ENCODE measurements around the gene RHOD. TPM values are rescaled to one million over a fixed set of nuclear protein-coding genes. Genes with fewer than 3 reads are reported as not detected.

RHOD gene
- total RNA-seq, 1 donor from 2014 or later = 16.7 TPM

- H3K27ac ChIP-seq = no peak overlapping the region
- TF ChIP-seq CTCF (IDR thresholded peaks at IDR 0.05) = no peak
- no peaks in the 10 kb centered on the region for H3K9me3 ChIP-seq
- ATAC-seq (no peak), DNase-seq (no peak)
- intact Hi-C loops (cut with DNase I) = no loop called here
- no peaks in the 10 kb centered on the region for H3K36me3 ChIP-seq
- H3K4me1 ChIP-seq = no peaks in the 10 kb centered on the region
- H3K4me3 ChIP-seq = no peak overlapping the region
- H3K27me3 ChIP-seq = no peaks in the 10 kb centered on the region
Measured at GRCh38 chr11:67033661-67034166, 22.9 kb upstream of the RHOD start.

GRCh38 chr11:67034350-67034749 is 22.3 kb upstream of the RHOD start:
- Histone ChIP-seq H3K27me3 (no peaks in the 10 kb centered on the region), H3K9me3 (no peaks in the 10 kb centered on the region), H3K4me1 (no peaks in the 10 kb centered on the region), H3K4me3 (no peak overlapping the region), H3K36me3 (no peaks in the 10 kb centered on the region), H3K27ac (no peak overlapping the region)
- intact Hi-C loops (cut with DNase I) = no loop called here
- DNase-seq = no peak
- no peak for TF ChIP-seq CTCF (IDR thresholded peaks at IDR 0.05)
- ATAC-seq = no peak

- no peak for TF ChIP-seq CTCF (IDR thresholded peaks at IDR 0.05)
- no peak for DNase-seq
- intact Hi-C loops (cut with DNase I) = no loop called here
- Histone ChIP-seq H3K4me1 (no peaks in the 10 kb centered on the region), H3K9me3 (no peaks in the 10 kb centered on the region), H3K27me3 (no peaks in the 10 kb centered on the region), H3K27ac (no peak overlapping the region), H3K36me3 (no peaks in the 10 kb centered on the region), H3K4me3 (no peak overlapping the region)
- no peak for ATAC-seq
Measured at GRCh38 chr11:67040147-67040546, 16.5 kb upstream of the RHOD start.

- Histone ChIP-seq H3K9me3 (no peaks in the 10 kb centered on the region), H3K4me3 (no peak overlapping the region), H3K27ac (no peak overlapping the region), H3K36me3 (no peaks in the 10 kb centered on the region), H3K4me1 (no peaks in the 10 kb centered on the region), H3K27me3 (no peaks in the 10 kb centered on the region)
- intact Hi-C loops (cut with DNase I) = no loop called here
- DNase-seq (no peak), ATAC-seq (no peak)
- no peak for TF ChIP-seq CTCF (IDR thresholded peaks at IDR 0.05)
Measured at GRCh38 chr11:67041602-67042001, 15.0 kb upstream of the RHOD start.

GRCh38 chr11:67043572-67044349 is 12.9 kb upstream of the RHOD start:
- TF ChIP-seq CTCF (IDR thresholded peaks at IDR 0.05) = no peak
- no peaks in the 10 kb centered on the region for H3K36me3 ChIP-seq
- no peak overlapping the region for H3K27ac ChIP-seq
- no peak overlapping the region for H3K4me3 ChIP-seq
- H3K4me1 ChIP-seq = no peaks in the 10 kb centered on the region
- no peaks in the 10 kb centered on the region for H3K27me3 ChIP-seq
- no peaks in the 10 kb centered on the region for H3K9me3 ChIP-seq
- intact Hi-C loops (cut with DNase I) = no loop called here
- no peak for ATAC-seq
- DNase-seq = no peak
